GM19455 (cell line): Measurements from ENCODE around the gene RNF148.

Experiments used
- ATAC-seq: cut with Tn5 transposase; IDR thresholded peaks from one replicate; pipeline ENCODE4 v1.9.1; 2021; ENCODE audit not compliant: unreplicated experiment

Gene RNF148

GRCh38 chr7:122702872-122703510 lies at the start of gene RNF148:
TSS of gene RNF148 (minus strand) at chr7:122702922. CDS start at chr7:122702750, 172 bp downstream.
- no peak for ATAC-seq

- no peak for ATAC-seq
Observed at GRCh38 chr7:122750389-122750788, 47.7 kb upstream of the RNF148 start.

GRCh38 chr7:122748195-122748594 lies 45.5 kb upstream of the RNF148 start:
- no peak for ATAC-seq

- ATAC-seq = no peak
Observed at GRCh38 chr7:122746948-122747347, 44.2 kb upstream of the RNF148 start.

GRCh38 chr7:122743211-122743610 lies 40.5 kb upstream of the RNF148 start:
- no peak for ATAC-seq

- ATAC-seq = no peak
Observed at GRCh38 chr7:122738947-122739346, 36.2 kb upstream of the RNF148 start.

- ATAC-seq = no peak
Observed at GRCh38 chr7:122736183-122736582, 33.5 kb upstream of the RNF148 start.

GRCh38 chr7:122727759-122728158 lies 25.0 kb upstream of the RNF148 start:
- ATAC-seq = no peak

- no peak for ATAC-seq
Observed at GRCh38 chr7:122727354-122727753, 24.6 kb upstream of the RNF148 start.

GRCh38 chr7:122726881-122727280 lies 24.2 kb upstream of the RNF148 start:
- no peak for ATAC-seq

GRCh38 chr7:122724366-122724765 lies 21.6 kb upstream of the RNF148 start:
- ATAC-seq = no peak

- no peak for ATAC-seq
Observed at GRCh38 chr7:122719010-122719578, 16.4 kb upstream of the RNF148 start.

GRCh38 chr7:122717356-122718089 lies 14.8 kb upstream of the RNF148 start:
- no peak for ATAC-seq

GRCh38 chr7:122715183-122715582 lies 12.5 kb upstream of the RNF148 start:
- no peak for ATAC-seq

- ATAC-seq = no peak
Observed at GRCh38 chr7:122710916-122711315, 8.2 kb upstream of the RNF148 start.

- ATAC-seq = no peak
Observed at GRCh38 chr7:122709930-122710646, 7.4 kb upstream of the RNF148 start.

GRCh38 chr7:122706836-122707235 lies 4.1 kb upstream of the RNF148 start:
- ATAC-seq = no peak

GRCh38 chr7:122699017-122699416 lies 3.7 kb downstream of the RNF148 start, which contains the start of gene RNF133:
TSS of gene RNF133 (minus strand) at chr7:122699117. CDS start at chr7:122698918, 199 bp downstream.
- ATAC-seq = no peak

GRCh38 chr7:122695816-122696215 lies 6.9 kb downstream of the RNF148 start:
- ATAC-seq = no peak

GRCh38 chr7:122694697-122695096 lies 8.0 kb downstream of the RNF148 start:
- no peak for ATAC-seq

GRCh38 chr7:122692769-122693309 lies 9.9 kb downstream of the RNF148 start:
- ATAC-seq = no peak
